ENCODE data around the gene HES1. TPM values are rescaled to one million over a fixed set of nuclear protein-coding genes. Genes with fewer than 3 reads are reported as not detected.

Gene HES1
- total RNA-seq, 3 donors from 2014 or later = 60.9 to 116 (median 99.0) TPM

DNA sequence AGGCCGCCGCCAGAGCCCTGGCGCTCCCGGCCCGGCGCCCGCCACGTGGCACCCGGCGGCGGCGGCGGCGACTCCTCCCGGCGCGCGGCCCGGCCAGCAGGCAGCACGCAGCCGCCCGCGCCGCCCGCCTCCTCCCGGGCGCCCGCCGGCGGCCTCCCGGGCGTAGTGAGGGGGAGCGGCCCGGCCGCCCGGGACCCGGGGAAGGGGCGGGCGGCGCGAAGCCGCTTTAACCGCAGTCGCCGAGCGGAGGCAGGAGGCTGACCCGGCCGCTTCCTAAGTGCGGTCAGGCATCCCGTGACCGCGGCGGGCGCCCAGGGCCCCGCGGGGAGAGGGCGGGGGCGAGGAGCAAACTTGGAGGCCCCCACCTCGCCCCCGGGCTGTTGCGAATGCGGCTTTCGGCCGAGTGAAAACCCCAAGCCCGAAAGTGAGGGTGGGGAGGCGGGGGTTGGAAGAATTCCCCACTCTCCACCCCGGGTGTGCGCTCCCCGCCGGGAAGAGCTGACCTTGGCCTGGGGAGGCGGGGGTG, 1.7 kb upstream of the HES1 start:
- TF ChIP-seq, protein P1, sequence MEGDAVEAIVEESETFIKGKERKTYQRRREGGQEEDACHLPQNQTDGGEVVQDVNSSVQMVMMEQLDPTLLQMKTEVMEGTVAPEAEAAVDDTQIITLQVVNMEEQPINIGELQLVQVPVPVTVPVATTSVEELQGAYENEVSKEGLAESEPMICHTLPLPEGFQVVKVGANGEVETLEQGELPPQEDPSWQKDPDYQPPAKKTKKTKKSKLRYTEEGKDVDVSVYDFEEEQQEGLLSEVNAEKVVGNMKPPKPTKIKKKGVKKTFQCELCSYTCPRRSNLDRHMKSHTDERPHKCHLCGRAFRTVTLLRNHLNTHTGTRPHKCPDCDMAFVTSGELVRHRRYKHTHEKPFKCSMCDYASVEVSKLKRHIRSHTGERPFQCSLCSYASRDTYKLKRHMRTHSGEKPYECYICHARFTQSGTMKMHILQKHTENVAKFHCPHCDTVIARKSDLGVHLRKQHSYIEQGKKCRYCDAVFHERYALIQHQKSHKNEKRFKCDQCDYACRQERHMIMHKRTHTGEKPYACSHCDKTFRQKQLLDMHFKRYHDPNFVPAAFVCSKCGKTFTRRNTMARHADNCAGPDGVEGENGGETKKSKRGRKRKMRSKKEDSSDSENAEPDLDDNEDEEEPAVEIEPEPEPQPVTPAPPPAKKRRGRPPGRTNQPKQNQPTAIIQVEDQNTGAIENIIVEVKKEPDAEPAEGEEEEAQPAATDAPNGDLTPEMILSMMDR (IDR thresholded peaks at IDR 0.05) = no peak
- Histone ChIP-seq H3K36me3 (ENCODE audit: low read depth) (no peaks in the 10 kb centered on the region), H3K4me3 (peak overlapping the region; percentile 38), H3K4me1 (ENCODE audit: low read depth) (peaks cover 40% of the 10 kb centered on the region), H3K9me3 (no peaks in the 10 kb centered on the region)
- ATAC-seq (peak; percentile 6), DNase-seq (peak in 1 of 3 donors; percentile 71)
- intact Hi-C loops (cut with DNase I, micrococcal nuclease) = loop anchor here in 1 of 2 donors (10.0 kb wide), 1 partner anchor 59 kb away; no protein-coding TSS in a partner anchor

DNA sequence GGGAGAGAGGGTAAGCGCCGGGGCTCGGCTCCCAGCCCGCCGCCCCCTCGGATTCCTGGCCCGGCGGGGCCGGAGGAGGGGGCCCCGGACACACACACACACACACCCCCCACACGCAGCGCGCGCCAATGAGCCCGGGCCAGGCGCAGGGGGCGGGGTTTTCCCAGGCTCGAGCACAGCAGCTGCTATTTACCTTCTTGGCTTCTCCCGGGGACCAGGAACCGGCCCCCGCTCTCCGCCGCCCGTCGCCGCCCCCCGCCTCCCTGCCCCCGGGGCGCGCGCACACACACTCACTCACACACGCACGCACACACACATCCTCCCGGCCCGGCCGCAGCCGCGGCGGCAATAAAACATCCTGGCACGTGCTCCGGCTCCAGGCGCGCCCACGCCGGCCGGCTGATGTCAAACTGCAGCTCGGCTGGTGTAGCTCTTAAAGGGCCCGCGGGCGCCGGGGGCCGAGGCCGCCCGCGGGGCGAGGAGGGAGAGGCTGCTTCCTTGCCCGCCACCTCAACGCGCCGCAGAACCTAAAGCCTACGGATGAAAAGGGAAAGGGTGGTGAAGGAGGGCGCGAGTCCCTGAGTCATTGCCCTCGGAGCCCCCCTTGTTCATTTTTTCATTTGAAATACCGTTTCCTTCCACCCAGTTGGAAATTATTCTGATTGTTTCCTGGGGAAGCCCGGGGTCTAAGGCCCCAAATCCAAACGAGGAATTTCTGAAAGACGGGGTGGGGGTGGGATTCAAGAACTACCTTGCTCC, 1.0 kb upstream of the HES1 start:
- H3K4me3 ChIP-seq = peak overlapping the region; percentile 38
- no peaks in the 10 kb centered on the region for H3K36me3 ChIP-seq (ENCODE audit: low read depth)
- H3K9me3 ChIP-seq = no peaks in the 10 kb centered on the region
- intact Hi-C loops (cut with DNase I, micrococcal nuclease) = loop anchor here (5.0 to 10.0 kb wide), 4 partner anchors 60 to 353 kb away; no protein-coding TSS in a partner anchor
- DNase-seq = peak; percentile 92 to 96 (median 96)
- peak; percentile 71 for ATAC-seq
- TF ChIP-seq, protein P1 (IDR thresholded peaks at IDR 0.05) = no peak
- H3K4me1 ChIP-seq (ENCODE audit: low read depth) = peaks cover 42% of the 10 kb centered on the region

DNA sequence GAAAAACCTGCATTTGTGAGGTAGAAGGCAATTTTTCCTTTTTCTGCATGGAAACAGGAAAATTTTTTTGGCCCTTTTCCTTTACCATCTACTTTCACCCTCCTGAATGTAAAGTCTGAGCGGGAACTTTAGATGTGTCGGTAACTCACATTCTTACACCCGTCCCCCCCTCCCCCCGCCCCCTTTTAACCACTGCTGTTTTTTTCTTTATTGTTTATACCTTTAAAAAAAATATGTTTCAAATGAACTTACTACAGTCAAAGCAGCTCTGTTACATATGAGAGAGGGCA, 487 bp upstream of the HES1 start:
- DNase-seq (no peak), ATAC-seq (no peak)
- Histone ChIP-seq H3K4me3 (no peak overlapping the region), H3K4me1 (ENCODE audit: low read depth) (peaks cover 46% of the 10 kb centered on the region), H3K9me3 (no peaks in the 10 kb centered on the region), H3K36me3 (ENCODE audit: low read depth) (no peaks in the 10 kb centered on the region)
- intact Hi-C loops (cut with DNase I, micrococcal nuclease) = loop anchor here (5.0 to 10.0 kb wide), 4 partner anchors 61 to 353 kb away; no protein-coding TSS in a partner anchor
- TF ChIP-seq, protein P1 (IDR thresholded peaks at IDR 0.05) = no peak

DNA sequence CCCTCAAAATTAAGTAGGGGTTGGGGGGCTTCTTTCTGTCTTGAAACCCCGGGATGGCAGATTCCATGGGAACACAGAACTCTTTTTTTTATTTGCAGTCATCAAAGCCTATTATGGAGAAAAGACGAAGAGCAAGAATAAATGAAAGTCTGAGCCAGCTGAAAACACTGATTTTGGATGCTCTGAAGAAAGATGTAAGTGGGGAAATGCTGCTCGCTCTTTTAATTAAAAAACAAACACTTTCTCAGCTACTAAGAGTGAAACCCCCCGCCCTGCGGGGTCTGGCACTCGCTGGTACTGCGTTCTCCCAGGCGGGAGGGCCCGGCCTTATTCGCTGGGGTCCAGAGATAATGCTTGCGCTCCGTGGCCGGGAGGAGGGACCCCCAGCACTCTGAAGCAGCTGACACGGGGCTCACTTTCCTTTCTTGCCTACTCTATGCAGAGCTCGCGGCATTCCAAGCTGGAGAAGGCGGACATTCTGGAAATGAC, 615 bp downstream of the HES1 start:
- ATAC-seq (no peak), DNase-seq (no peak)
- TF ChIP-seq, protein P1 (IDR thresholded peaks at IDR 0.05) = no peak
- Histone ChIP-seq H3K4me1 (ENCODE audit: low read depth) (peaks cover 44% of the 10 kb centered on the region), H3K36me3 (ENCODE audit: low read depth) (no peaks in the 10 kb centered on the region), H3K4me3 (peak overlapping the region; percentile 59), H3K9me3 (no peaks in the 10 kb centered on the region)
- intact Hi-C loops (cut with DNase I, micrococcal nuclease) = loop anchor here (5.0 to 10.0 kb wide), 4 partner anchors 62 to 354 kb away; no protein-coding TSS in a partner anchor

DNA sequence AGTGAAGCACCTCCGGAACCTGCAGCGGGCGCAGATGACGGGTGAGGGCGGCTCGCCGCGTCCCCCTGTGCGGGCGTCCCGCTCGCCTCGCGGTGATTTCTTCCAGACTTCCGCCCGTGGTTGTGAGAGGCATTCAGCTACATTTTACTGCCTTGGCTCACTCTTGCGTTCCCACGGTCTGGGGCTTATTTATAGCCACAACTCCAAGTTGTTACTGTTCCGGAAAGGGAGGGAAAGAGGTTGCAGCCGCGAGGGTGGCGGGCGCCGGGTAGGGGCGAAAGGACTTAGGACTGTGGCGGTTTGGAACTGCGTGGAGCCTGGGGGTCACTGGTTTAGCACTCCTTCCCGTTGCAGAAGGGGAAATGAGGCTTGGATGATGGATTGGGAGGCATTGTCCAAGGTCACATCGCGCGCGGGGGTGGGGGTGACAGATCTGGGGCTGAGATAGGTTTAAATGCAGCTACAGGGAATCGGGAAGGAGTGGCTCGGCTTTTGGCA, 1.1 kb downstream of the HES1 start:
- DNase-seq (peak; percentile 60 to 69 (median 69)), ATAC-seq (no peak)
- Histone ChIP-seq H3K36me3 (ENCODE audit: low read depth) (no peaks in the 10 kb centered on the region), H3K4me3 (peak overlapping the region; percentile 59), H3K4me1 (ENCODE audit: low read depth) (peaks cover 44% of the 10 kb centered on the region), H3K9me3 (no peaks in the 10 kb centered on the region)
- intact Hi-C loops (cut with DNase I, micrococcal nuclease) = loop anchor here (5.0 to 10.0 kb wide), 4 partner anchors 62 to 355 kb away; no protein-coding TSS in a partner anchor
- TF ChIP-seq, protein P1 (IDR thresholded peaks at IDR 0.05) = no peak

Measured in mucosa of descending colon (tissue), 3 donors.